NCI-H510A treated with DMSO at 0.1 percent for 48 hours (cell line): ENCODE data around the gene CDH23.

Experiments
- DNase-seq: peaks from one replicate; lab custom pipeline; 2025; lab: John Stamatoyannopoulos, UW

Gene CDH23

GRCh38 chr10:71423250-71423649 lies 26.5 kb downstream of the CDH23 start:
- DNase-seq: no peak

DNA sequence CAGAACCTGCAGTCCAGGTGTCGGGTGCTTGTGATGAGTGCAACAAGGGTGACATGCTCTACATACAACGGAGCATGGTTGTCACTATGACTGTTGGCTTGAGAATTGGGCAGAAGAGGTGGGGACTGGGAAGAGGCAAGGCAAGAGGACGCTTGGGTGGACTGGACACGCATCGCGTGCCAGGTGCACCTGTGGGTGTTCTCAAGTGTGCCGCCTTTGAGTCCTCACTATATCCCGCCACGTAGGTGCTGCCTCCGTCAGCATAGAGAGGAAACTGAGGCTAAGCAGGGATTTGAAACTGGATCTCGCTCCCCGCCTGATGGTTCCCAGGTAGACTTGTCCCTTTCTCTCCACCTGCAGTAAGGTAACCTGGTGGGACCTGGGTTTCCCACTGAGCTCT lies 27.2 kb downstream of the CDH23 start:
- DNase-seq: no peak

DNA sequence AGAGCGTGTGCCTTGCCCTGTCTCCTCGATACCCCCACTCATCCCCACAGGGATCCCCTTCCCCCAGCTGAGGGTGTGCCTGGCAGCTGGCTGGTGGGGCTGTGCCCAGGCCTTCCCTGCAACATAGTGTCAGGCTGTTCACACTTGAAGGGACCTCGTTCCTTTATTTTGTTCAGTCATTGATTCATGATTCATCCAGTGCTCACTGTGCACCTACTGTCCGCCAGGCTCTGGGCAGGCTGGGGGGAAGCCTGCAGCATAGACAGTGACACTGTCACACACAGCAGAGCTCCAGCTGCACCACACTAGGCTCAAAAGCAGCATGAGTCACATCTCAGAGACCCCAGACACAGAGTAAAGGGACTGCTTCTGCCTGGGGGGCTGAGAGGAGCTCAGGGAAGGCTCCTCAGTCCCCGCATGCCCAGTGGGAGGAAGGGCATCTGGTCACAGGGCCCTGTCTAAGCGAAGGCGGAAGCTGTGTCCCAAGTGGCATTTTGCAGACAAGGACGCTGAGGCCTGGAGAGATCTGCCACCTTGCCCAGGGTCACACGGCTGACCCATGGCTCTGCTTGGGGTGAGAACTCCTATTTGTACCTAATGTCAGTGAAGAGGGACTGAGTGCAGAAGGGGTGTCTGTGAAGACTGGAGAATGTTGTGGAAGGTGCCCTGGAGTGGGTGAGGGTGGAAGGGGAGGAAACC lies 27.9 kb downstream of the CDH23 start:
- DNase-seq: no peak

DNA sequence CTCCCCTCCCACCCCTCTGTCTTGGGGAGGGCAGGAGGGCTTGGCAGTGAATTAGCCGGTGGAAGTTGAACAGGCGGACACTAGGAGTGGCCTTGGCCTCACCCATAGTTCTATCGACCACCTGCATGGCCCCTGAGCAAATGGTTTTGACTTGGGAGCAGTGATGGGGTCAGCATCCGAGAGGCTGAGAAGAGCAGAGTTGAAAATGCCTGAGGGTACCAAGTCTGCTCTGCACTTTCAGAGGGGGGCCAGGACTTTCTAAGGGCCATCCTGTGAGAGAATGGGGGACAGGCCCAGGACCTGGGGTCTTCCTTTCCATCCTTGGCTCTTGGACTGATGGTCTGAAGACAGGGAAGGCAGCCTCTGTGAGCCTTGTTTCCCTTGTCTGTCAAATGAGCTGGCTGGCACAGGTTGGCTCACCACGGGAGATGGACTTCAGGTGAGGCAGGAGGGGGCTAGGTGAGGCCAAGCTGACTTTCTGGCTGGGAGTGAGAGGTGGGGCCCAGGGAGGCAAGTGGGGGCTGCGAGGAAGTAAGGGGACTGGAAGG lies 29.4 kb downstream of the CDH23 start:
- DNase-seq: no peak

- DNase-seq: no peak
These were observed 30.5 kb downstream of the CDH23 start for GRCh38 chr10:71427246-71427645.

GRCh38 chr10:71429304-71429703 lies 32.6 kb downstream of the CDH23 start:
- no peak for DNase-seq

DNA sequence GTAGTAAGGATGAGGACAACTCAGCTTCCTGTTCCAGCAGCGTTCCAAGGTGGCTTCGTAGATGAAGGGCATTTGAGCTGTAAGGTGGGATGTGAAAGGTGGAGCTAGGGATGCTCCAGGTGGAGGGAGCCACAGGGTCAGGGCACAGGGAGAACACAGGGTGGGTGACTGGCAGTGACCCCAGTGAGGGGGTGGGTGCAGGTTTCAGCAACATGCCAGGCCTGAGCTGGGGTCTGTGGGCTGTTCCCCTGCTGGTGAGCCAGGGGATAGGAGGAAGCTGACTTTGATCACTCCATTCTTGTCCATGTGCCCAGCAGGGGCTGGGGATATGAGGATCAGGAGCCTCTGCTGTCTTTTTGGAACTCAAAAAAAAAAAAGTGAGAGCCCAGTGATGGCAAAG lies 33.2 kb downstream of the CDH23 start:
- no peak for DNase-seq

DNA sequence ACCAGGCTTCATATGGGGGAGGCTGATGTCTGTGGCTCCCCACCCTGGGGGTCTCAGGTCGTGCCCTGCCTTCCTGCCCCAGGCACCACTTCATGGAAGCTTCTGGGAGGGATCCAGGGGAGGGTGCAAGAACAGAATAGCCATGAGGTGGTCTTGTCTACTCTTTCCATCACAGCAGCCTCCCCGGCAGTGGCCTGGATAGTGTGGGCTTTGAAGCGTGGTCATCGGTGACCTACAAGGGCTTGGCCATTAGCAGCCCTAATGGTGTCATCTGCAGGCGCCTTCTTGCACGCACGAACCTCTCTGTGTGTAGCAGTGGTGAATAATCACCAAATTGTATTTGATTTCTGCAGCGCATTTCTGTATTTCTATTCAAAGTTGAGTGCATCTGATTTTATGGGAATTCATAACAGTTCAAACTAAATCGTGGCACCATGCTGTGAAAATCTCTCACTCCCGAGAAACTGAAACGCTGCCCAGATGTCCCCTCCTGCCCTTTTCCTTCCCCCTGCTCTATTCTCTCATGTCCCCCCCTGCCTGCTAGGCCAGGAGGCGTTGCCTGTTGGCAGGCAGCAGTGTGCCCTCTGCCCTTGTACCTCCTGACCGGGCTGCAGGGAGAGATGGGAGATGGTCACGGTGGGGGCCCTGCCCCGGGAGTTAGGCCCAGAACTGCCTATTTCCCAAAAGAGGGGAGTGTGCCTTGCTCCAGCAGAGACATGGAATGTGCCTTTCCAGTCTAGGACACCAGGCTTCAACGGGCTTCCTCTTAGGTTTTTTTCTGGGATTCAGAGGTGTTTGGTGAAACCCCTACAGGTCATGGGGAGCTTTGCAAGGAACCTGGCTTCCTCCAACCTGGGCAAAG lies 34.8 kb downstream of the CDH23 start:
- DNase-seq: no peak

- DNase-seq: no peak
These were observed 35.6 kb downstream of the CDH23 start for GRCh38 chr10:71432101-71432905.

DNA sequence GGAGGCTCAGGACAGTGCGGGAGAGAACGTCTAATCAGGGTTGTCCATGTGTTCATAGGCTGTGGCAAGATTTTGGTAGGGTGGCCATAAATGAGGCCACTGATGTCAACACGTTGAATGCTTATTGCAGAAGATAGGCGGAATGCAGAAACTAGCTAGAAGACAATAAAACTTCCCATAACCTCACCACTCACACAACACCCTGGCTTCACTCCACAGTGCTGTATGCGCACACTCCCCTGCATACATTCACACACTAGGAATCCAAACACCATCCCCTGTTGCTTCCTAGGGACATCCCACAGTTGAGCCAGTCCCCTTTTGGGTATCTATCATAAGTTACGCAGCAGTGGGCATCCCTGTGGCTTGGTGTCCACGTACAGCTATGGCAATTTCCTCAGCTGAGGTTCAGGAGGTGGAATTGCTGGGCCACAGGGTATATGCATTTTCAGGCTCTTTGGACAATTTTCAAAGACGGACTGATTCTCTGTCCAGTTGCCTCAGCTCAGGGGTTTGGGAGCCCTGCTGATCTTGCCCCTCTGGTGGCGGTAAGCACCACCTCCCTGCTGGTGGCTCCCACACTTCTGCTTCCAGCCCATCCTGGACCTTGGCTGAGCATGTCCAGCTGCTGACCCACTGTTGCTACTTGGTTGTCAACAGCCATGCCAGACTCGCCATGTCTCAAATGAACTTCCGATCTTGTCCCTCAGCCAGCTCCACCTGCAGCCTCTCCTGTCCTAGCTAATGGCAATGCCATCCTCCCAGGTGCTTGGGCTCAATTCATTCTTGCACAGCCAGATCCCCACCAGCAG lies 36.4 kb downstream of the CDH23 start:
- no peak for DNase-seq

- no peak for DNase-seq
These were observed 37.3 kb downstream of the CDH23 start for GRCh38 chr10:71433768-71434744.

DNA sequence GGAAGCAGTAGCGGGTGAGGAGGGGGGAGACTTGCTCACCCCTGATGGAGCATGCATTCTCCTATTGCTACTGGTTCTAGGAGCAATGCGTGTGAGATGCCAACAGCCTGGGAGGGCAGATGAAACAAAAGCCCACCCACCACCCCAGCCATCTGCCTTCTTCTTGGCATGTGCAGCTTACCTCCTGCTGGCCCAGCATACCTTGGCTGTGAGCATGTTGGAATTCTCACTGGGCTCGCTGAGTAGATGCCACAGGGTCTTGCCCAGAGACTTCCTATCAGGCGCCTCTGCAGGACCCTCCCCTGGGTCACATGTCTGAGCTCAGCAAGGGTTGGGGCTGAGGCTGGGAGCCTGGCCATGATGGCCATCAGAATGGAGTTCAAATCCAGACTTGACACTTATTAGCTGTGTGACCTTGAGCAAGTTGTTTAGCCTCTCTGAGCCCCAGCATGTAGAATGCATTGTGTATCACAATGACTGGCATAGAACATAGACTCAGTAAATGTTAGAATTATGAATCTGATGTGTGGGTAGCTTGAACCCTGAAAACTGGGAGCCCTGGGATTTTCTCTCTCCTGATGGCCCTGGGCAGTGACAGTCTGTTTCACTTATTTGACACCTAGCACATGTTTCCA lies 38.2 kb downstream of the CDH23 start:
- DNase-seq: no peak

DNA sequence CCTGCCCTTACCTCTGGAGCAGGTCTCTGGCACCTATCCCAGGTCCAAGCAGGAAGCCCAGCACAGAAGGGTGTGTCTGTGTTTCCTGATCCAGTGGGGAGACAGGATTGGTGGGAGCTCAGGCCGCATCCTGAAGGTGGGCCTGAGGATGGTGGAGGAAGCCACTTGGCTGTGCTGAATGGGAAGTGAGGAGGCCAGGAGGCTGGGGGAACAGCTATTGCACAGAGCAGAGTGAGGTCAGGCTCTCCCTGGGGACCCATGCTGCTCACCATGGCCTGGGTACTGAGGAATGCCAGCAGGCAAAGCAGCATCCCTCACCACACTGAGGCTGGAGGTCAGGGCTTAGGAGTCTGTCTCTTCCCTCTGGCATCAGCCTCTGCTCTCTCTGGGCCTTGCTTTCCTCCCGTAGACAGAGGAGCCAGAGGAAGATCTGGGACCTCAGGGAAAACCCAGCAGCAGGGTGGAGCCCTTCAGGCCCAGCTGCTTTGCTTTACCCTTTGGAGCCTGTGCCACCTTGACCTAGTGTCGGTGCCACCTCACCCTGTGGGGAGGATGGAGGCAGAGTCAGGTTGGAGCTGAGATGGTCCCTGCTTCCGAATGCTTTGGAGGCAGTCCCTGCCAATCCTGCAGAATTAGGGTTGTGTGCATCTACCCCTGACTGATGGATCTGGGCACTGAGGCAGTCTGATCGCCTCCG lies 39.0 kb downstream of the CDH23 start:
- DNase-seq: no peak

DNA sequence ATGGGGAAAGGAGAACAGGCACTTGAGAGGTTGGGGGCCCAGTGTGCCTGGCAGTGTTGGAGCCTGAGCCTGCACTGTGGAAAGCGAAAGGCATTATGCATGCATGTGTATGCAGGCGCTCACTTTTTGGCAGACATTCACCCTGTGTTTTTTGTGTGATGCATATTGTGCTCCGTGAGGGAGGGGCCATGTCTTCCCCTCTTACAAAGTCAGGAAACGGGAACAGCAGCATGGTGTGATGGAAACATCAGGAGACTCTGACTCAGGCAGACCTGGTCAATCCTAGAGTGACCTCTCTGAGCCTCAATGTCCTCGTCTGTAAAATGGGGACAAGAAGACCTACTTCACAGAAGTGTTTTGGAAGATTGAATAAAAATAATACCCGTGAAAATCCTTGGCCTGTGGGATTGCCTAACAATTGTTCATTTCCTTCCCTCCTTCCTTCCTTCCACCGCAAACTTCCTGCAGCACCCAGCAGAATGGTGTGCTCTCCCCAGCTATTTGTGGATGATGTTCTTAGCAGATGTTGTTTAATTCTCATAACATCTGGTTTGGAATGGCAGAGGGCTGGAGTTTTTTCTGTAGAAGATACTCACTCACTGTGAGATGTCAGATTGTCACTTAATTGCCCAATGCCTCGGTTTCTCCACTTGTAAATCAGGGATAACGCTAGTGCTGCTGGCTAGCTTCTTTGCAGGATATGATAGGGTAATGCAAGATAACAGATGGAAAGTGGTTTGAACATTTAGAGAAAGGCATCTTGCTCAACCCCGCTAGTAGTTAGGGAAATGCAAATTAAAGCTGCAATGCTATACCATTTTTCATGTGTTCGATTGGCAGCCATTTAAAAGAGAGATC lies 39.8 kb downstream of the CDH23 start:
- DNase-seq: no peak

GRCh38 chr10:71437537-71438092 lies 40.9 kb downstream of the CDH23 start:
- DNase-seq: no peak

GRCh38 chr10:71438761-71439160 lies 42.0 kb downstream of the CDH23 start:
- no peak for DNase-seq

DNA sequence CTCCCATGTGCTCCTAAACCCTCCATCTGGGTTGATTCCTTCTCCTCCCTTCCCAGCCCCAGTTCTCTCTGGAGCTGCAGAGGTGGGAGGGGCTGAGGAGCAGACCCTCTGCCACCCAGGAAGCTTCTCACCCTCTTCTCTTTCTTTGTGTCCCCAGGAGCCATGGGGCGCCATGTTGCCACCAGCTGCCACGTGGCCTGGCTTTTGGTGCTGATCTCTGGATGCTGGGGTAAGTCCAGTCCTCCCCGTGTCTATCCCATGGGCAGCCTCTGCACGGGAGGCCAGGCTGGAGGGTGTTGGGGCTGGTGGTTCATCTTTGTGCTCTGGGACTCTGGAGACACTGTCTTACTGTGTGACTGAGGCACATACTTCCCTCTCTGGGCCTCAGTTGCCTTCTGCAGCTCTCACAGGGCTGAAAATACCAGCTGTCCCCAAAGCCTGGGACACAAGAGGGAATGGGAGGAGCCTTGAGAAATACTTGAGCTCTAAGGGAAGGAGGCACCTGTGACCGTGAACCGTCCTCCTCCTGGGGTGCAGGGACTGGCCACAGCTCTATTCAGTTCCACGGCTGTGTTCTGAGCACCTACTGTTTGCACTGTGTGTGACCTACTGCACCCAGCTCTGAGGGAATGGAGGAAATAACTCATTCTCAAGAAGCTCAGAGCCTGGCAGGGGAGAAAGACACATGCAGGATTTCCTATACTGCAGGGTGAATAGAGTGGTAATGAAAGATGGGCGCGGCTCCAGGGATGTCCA lies 43.1 kb downstream of the CDH23 start:
- DNase-seq: no peak
